GM19452 (cell line): Measurements from ENCODE around the gene AKT2.
A peak's percentile ranks its signal among the peaks of the same experiment; 100 is the strongest.

Experiments
- ATAC-seq: cut with Tn5 transposase; IDR thresholded peaks from one replicate; pipeline ENCODE4 v1.9.1; 2021; ENCODE audit not compliant: unreplicated experiment

Gene AKT2

GRCh38 chr19:40302224-40303011 is 17.3 kb upstream of the AKT2 start:
- ATAC-seq, result no peak

GRCh38 chr19:40300668-40301067 is 15.5 kb upstream of the AKT2 start:
- no peak for ATAC-seq

- no peak for ATAC-seq
Measured at GRCh38 chr19:40298026-40298425, 12.9 kb upstream of the AKT2 start.

DNA sequence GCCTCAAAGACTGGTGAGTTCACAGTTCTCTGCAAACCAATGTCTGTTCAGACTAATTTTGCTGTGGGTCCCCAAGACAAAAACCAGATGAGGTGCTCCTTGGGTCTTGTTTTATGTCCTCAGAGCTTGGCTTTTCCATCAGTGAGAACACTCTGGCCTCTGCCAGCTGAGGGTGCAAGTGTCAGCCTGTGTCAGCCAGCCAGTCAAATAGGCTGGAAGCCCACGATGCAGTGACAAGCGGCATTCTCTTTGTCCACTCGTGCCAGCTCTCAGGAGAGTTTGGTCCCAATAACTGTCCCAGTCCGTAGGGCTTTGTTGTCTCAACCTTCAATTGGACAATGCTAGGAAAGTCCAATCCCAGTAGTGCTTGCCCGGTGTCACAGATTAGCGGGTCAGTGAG is 9.4 kb upstream of the AKT2 start:
- ATAC-seq, result no peak

- ATAC-seq, result no peak
Measured at GRCh38 chr19:40286971-40287421, 1.9 kb upstream of the AKT2 start.

DNA sequence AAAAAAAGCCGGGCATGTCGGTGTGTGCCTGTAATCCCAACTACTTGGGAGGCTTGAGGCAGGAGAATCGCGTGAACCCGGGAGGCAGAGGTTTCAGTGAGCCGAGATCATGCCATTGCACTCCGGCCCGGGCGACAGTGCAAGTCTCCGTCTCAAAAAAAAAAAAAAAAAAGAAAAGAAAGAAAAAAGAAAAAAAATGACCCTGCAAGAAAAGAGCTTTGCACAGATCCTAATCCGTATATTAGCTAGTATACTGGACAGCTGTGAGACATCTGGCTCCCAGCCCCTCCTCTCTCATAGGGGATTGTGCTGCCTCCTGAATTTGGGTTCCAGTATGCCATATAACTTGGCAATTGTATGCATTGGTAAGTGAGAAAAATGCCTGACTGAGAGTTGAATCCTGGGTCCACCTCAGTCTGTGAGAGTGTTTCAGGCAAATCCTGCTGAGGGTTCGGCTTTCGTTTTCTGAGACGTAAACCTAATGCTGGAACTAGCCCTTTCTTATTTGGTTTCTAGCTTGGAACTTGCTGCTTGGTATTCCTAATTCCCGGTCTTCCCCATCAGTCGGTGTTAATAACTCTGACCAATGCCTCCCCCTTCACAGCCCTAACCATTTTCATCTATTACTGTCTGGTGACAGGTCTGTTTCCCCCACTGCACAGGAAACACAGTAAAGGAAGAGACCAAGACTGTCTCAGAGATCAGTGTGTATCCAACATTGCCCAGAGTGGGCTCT is 1.3 kb upstream of the AKT2 start:
- ATAC-seq, result no peak

DNA sequence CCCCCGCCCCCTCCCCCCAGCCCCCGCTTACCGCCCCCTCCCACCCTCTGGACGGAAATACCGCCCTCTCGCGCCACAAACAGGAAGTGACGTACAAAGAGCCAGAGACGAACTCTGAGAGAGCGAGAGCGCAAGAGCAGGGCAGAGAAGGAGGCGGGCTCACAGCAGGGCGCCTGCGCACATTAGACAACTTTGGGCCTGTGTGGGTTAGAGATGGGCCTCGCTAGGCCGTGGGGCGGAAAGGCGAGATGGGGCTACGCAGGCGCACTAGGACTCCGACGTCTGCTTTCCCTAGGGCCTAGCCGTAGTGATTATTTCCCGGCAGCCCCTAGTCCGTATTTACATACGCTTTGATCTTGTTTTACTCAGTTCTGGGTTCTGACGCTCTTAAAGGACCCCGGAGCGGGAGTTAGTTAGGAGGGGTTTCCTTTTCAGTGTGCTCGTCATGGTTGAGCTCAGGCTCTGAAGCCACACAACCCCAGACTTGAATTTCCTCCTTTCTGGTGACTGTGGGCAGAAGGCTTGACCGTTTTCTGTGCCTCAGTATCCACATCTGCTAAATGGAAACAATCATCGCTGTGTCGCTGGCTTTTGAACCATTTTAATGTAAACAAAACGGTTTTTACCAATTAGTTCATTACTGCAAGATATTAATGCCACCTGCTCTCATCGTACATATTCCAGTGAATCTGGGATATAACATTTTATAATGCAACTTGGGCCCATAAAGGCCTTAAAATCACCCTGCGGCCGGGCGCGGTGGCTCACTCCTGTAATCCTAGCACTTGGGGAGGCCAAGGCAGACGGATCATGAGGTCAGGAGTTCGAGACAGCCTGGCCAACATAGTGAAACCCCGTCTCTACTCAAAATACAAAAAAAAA is 449 bp upstream of the AKT2 start:
- peak; percentile 85 for ATAC-seq

DNA sequence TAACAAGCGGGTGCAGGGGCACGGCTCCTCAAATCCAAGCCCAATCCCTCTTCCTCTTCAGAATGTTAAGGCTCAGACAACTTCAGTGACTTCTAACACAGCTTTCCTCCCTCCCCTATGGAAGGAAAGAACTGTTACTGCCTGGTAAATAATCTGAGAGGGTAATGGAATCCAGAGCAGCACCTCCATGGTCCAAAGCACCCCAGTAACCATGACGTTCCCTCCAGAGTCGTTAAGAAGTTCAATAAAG is 969 bp downstream of the AKT2 start:
- ATAC-seq, result no peak

GRCh38 chr19:40283414-40284250 is 1.5 kb downstream of the AKT2 start:
- no peak for ATAC-seq

GRCh38 chr19:40282920-40283319 is 2.2 kb downstream of the AKT2 start:
- ATAC-seq, result no peak

DNA sequence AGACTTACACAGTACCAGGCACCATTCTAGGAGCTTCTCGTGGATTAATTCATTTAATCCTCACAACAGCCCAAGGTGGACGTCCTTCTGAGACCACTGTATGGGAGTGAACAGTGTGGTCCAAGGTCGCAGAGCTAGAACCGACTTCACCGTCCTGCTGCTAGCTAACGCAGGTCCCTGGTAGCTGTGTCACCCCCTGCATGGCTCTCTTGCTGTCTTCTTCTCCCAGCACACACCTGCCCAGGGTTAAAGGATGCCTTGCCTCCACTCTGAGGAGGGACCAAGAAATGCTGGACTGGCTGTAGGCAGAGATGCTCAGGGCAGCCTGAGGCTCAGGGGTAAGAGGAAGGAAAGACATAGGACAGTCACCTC is 3.0 kb downstream of the AKT2 start:
- no peak for ATAC-seq

DNA sequence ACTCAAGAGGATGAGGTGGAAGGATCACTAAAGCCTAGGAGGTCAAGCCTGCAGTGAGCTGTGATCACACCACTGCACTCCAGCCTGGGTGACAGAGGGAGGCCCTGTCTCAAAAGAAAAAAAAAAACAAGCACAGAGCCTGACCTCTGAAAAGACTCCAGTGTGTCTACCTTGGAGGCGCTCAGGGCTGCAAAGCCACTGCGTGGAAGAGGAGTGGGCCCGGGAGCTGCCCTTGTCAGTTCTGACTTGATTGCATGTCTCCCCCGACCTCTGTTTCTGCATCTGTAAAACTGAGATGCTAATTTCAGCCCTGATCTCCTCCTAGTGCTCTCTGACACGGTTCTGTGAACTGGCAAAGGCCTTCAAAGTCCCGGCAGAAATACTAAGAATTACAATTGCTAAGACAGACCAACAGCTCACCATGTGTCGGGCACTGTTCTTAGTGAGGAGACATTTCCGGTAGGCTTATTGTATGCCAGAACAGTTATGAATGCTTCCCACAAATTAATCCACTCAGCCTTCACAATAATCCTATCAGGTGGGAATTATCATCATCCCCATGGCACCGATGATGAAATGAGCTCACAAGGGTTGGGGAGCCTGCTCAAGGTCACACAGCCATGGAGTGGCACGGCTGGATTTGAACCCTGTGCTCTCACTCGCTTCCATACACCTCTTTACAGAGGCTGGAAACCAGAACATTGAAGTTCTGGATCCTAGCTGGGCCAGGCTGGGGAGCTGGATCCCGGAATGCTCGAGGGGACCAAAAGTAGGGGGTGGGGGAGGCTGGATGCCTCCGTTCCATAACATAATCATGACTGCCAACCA is 3.5 kb downstream of the AKT2 start:
- ATAC-seq, result no peak

DNA sequence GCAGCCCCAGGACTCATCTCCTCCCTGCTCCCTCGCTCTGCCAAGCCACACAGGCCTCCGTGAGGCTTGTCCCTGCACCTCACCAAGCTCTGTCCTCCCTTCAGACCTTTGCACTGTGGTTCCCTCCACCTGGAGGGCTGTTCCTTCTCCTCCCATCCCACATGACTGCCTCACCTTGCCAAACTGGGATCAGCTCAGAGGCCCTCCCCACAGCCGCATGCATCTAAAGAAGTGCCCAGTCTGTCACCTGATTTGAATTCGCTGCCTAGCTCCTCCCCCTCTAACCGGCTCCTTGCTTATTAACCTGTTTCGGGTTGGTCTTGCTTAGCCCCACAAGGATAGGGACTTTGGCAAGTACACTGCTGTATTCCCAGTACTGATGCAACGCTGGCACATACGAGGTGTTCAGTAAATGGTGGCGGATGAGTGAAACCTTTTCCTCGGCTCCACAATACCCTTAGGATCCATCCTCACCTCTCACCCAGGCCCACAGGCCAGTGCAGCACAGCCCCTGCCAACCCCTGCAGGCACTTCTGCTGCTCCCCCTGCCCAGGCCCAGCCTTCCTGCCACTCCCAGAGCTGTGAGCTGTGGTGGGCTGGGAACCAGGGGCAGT is 4.4 kb downstream of the AKT2 start:
- no peak for ATAC-seq

DNA sequence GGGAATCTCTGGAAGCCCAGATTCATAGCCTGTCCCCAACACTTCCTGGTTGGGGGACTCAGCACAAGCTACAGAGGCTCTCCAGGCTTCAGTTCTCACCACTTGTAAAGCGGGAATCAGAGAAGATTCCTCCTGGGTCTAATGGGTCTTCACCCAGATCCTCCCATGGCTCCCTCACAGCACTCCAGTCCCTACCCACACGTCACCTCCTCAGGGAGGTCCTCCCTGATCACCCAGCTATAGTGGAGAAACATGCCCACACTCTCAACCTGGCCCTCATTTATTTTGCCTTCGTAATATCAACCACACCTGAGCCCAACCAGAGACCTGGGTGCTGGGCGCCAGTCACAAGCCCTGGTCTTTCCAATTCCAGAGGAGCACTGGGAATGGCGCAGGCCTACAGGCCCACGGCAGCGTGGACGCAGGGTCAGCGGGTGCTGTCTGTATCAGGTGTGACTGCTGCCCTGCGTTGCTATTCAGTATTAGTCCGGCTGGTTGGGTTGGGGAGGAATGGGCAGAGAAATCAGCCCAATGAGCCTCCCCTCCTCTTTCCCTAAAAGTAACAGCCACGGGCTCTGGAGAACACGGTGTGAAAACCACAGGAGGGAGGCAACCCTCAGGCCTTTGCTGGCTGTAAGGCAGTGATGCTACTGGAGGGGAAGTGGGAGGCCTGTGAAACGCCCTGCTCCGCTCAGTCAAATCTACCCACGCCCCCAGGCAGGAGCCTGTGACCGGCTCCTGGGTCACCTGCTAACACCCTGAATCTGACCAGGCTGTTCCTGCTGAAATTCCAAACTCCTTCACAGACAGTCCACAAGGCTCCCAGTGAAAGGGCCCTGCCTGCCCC is 5.2 kb downstream of the AKT2 start:
- ATAC-seq, result no peak

- no peak for ATAC-seq
Measured at GRCh38 chr19:40279120-40279551, 6.0 kb downstream of the AKT2 start.

- ATAC-seq, result no peak
Measured at GRCh38 chr19:40278361-40279035, 6.6 kb downstream of the AKT2 start.

- no peak for ATAC-seq
Measured at GRCh38 chr19:40277356-40278059, 7.6 kb downstream of the AKT2 start.
